ENCODE measurements around the gene OR6A2.

The OR6A2 gene

GRCh38 chr11:6757373-6757967 is 42.0 kb downstream of the OR6A2 start:
- peak in 1 of 4 experiments; percentile 34 for DNase-seq (ENCODE audit: low read depth in 4 of 4, low spot score in 1 of 4)

GRCh38 chr11:6755953-6756347 is 43.5 kb downstream of the OR6A2 start:
- DNase-seq (ENCODE audit: low read depth in 4 of 4, low spot score in 1 of 4): no peak

DNA sequence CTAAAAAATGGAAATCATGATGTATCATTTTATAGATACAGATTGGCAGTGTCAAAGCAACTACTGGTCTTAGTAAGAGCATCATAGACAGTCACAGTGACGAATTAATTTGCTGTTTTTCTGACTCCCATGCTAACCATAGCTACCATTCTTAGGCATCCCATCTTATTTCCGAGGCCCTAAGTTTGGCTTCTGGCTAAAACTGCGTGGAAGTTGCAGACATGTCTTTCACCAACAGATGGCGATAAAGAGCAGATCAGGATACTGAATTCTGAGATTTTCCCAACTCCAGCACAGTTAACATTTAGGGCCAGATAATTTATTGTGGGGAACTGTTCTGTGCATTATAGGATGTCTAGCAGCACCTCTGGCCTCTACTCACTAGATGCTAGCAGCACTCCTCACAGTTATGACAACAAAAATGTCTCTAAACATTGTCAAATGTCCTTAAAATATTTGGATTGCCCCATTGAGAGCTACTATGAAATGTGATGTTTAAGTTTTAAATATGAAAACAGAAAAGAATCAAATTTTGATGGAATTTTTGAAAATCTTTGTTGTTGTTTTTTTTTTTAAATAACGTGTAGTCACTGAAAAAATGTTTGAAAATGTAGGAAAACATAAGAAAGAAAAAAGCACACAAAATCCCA is 44.1 kb downstream of the OR6A2 start:
- DNase-seq (ENCODE audit: low read depth in 4 of 4, low spot score in 1 of 4): no peak

- DNase-seq (ENCODE audit: low read depth in 4 of 4, low spot score in 1 of 4): no peak
These were observed 52.3 kb downstream of the OR6A2 start for GRCh38 chr11:6747097-6747668.

DNA sequence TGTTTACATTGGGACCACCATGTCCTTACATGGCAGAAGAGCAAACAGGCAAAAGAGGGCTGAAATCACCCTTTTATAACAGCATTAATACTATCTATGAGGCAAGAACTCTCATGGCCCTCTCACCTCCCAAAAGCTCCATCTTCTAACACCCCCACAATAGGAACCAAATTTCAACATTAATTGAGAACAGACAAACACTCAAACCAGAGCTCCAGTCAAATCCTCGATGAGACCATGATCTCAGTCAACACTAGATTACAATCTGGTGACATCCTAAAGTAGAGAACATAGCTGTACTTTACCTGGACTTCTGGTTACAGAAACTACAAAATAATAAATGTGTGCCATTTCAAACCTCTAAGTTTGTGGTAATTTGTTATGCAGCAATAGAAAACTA is 52.9 kb downstream of the OR6A2 start:
- no peak for DNase-seq (ENCODE audit: low read depth in 4 of 4, low spot score in 1 of 4)

GRCh38 chr11:6746086-6746618 is 53.3 kb downstream of the OR6A2 start:
- peak in 1 of 4 experiments; percentile 23 for DNase-seq (ENCODE audit: low read depth in 4 of 4, low spot score in 1 of 4)

DNA sequence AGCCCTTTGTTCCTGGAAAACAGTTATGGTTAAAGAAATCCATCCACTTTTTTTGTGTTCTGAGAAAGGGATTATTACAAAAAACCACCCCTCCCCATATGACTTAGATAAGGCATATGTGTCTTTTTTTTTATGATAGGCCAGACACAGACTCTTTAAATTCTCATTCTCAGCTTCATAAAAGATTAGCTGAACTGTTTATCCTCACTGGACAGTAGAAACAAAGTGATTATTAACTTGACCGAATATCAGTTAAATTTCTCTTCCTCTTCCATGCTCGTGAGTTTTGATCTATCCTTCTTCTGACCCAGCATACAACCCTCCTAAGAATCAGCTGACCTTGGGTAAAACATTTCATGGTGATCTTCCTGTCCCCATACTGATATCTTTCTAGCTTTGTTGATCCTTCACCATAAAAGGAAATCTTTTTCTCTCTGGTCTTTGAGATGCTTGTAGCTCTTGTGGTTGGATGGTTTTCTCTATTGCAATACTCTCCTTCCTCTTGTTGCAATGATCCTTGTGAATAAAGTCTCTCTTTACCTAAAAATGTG is 53.9 kb downstream of the OR6A2 start:
- no peak for DNase-seq (ENCODE audit: low read depth in 4 of 4, low spot score in 1 of 4)

DNA sequence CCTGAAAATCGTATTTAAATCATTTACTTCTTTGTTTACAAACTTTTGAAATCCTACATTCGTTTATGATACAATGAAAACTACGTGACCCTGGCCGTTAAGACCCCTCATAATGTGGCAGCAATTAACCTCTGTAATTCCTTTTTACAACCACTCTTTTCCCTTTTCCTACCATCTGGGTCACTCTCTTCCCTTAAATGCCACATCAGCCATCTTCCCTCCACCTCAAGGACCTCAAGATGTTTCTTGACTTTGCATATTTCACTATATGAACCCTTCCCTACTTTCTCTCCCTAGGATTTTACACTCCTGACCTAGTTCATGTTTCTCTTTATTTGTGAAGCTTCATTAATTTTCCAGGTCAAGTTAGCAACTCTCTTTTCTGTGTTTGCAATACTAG is 54.5 kb downstream of the OR6A2 start:
- no peak for DNase-seq (ENCODE audit: low read depth in 4 of 4, low spot score in 1 of 4)

GRCh38 chr11:6742260-6742659 is 57.2 kb downstream of the OR6A2 start:
- peak in 1 of 4 experiments; percentile 20 for DNase-seq (ENCODE audit: low read depth in 4 of 4, low spot score in 1 of 4)
